ENCODE measurements around the gene GTF2IRD2. TPM values are rescaled to one million over a fixed set of nuclear protein-coding genes. Genes with fewer than 3 reads are reported as not detected.

GTF2IRD2 gene
- total RNA-seq: 1.2 and 3.5 TPM in 2 replicates

GRCh38 chr7:74850833-74851721, at the start of gene GTF2IRD2:
Gene GTF2IRD2, minus strand, starts transcription at chr7:74851605. Its CDS starts 15,227 bp downstream, at chr7:74836378.

GRCh38 chr7:74773760-74774750, 77.3 kb downstream of the GTF2IRD2 start, which contains the start of gene NCF1:
Gene NCF1, plus strand, starts transcription at chr7:74774011. Its CDS starts 21 bp downstream, at chr7:74774032.

Other genes starting within 250 kb of the GTF2IRD2 start
- 65.1 and 72.6 TPM in 2 replicates for gene GTF2I, start 193.9 kb downstream of the GTF2IRD2 start, total RNA-seq
- gene NCF1, start 77.6 kb downstream of the GTF2IRD2 start, total RNA-seq: not detected in 2 replicates
- 11.1 and 11.4 TPM in 2 replicates for gene CASTOR2, start 113.1 kb upstream of the GTF2IRD2 start, total RNA-seq
- gene RCC1L, start 222.2 kb upstream of the GTF2IRD2 start, total RNA-seq: 40.3 and 42.0 TPM in 2 replicates
- 22.7 and 25.4 TPM in 2 replicates for gene GTF2IRD2B, start 241.0 kb upstream of the GTF2IRD2 start, total RNA-seq

Measured in bronchus fibroblast of lung (primary cell).